Forelimb muscle (tissue), 1 donor: Measurements from ENCODE around the gene ST14. TPM values are rescaled to one million over a fixed set of nuclear protein-coding genes. Genes with fewer than 3 reads are reported as not detected.

Source experiments
- DNase-seq: peaks from one replicate; pipeline ENCODE4 v3.0.0-alpha.2; 2013; ENCODE audit warnings: low read depth
- polyA plus RNA-seq: library from polyadenylated mRNA; unstranded; fragments of 120-200 nt; gene quantifications from one replicate; pipeline ENCODE4 v1.2.1, GENCODE V29; 2013; ENCODE audit not compliant: insufficient read length

Gene ST14
- polyA plus RNA-seq, 1 donor, result 0.40 TPM

DNA sequence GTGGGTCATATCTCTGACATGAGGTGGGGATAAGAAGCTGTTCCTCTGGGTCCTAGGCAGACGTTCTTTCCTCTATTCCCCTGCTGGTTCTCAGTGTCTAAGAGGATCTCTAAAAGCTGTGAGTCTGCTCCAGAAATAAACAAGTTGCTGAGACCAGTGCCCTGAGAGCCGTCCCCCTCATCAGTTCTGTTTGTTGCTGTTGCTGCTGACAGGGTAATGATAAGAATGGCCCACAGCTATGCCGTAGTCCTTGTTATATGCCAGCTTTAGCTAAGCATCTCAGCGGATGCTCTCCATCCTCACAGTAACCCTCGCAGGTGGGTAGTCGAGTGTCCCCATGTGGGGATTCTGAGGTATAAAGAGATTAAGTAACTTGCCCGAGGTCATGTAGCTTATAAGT is 23.5 kb upstream of the ST14 start:
- no peak for DNase-seq

GRCh38 chr11:130137999-130138398 is 21.6 kb upstream of the ST14 start:
- DNase-seq, result no peak

DNA sequence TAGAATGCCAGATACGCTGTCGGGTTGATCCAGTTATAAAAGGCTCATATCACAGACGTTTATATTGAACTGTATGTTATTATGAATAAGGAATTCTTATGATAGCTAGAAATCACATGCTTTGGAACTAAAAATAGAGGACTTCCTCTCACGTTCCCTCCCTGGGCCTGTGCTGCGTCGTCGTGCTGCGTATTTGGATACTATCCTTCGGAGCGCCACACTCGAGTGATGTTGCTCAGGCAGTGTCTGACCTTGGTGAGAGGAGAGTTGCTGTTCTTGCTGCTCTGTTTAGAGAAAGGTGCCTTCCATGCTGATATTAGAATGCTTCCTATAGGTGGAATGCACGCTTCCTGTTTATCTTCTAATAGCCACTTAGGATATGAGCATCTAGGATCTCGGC is 20.2 kb upstream of the ST14 start:
- no peak for DNase-seq

DNA sequence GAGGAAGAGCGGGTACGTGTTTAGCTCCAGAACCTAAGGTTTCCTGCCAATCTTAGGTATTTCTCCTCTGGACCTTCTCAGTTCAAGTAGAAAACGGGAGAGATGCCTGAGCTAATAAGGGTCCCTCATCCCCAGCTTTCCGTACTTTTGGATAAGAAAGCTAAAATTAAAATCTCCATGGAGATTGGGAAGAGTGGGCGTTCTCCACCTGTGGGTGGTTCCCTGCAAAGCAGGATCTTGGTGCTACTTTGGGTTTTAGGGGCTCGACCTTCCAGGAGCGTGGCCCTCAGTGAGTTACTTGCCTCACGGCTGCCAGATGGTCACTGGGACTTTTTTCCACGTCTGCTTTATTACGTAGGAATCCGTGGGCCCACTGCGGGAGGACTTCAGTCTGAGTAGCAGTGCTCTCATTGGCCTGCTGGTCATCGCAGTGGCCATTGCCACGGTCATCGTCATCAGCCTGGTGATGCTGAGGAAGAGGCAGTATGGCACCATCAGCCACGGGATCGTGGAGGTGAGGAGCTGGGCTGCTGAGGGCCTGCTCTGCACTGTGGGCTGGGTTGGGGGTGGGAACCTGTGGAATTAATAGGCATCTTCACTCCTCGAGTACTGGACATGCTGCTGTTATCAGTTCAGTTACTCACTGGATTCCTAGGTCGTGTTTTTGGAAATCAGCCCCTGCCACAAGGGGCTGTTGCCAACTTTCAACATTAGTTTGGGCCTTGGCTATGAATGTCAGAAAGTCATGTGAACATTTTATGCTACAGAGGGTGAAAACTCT is 17.8 kb upstream of the ST14 start:
- DNase-seq, result no peak

GRCh38 chr11:130144141-130144540 is 15.4 kb upstream of the ST14 start:
- no peak for DNase-seq

- DNase-seq, result peak; percentile 26
These were observed 14.7 kb upstream of the ST14 start for GRCh38 chr11:130144861-130145281.

DNA sequence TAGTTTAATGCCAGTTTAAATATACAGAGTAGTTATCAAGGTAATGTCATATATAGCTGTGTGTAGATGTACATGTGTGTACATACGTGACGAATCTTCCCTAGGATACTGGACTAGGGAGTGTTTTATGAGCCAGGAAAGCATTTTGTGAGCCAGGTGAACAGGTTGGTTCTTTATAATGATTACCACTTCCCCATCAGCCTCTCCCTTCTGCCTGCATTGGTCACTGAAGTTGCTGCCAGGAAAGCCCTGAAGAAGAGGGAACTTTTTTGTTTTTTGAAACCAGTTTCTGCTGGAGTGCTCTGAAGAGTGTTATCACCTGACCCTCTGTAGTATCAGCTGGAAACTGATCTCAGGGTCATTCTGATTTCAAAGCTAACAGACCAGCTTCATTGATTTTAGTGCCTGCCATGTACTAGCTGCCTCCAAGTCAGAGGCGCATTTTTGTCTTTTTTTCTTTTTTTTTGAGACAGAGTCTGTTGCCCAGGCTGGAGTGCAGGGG is 14.2 kb upstream of the ST14 start:
- DNase-seq, result no peak

- no peak for DNase-seq
These were observed 13.4 kb upstream of the ST14 start for GRCh38 chr11:130145975-130146776.

DNA sequence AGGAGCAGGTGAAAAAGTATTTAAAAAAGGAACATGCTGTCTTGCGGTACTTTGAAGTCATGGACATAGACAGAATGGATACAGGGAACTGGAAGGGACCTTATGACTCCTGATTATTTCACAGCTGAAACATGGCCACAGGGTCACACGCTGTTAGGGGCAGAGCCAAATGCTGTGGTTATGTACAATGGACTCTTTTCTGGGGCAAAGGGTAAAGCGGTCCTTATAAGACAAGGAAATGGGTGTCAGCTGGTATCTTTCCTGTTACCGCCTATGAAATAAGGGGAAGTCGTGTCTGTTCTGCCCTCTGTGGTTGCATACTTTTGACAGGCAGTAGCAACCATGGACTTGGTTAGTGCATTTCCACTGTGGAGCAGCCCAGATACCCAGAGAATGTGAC is 12.8 kb upstream of the ST14 start:
- peak; percentile 29 for DNase-seq

DNA sequence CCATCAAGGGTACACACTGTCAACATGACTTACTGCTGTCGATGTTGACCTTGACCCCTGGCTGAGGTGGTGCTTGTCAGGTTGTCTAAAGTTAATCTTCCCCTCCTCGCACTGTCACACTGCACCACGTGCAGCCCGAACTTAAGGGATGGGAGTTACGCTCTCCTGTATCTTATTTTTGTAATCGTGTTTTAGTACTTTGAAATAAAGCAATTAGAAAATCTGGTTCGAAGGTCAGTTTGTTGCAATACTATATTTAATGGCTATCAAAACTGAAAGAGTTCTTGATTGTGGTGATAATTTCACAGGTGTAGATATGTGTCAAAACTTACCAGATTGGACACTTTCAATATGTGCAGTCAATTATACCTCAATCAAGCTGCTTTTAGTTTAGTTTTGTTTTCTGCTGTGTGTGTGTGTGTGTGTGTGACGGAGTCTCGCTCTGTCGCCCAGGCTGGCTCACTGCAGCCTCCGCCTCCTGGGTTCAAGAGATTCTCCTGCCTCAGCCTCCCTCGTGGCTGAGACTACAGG is 10.7 kb upstream of the ST14 start:
- no peak for DNase-seq

GRCh38 chr11:130150790-130151189 is 8.8 kb upstream of the ST14 start:
- DNase-seq, result no peak

- DNase-seq, result no peak
These were observed 8.4 kb upstream of the ST14 start for GRCh38 chr11:130151196-130151595.

DNA sequence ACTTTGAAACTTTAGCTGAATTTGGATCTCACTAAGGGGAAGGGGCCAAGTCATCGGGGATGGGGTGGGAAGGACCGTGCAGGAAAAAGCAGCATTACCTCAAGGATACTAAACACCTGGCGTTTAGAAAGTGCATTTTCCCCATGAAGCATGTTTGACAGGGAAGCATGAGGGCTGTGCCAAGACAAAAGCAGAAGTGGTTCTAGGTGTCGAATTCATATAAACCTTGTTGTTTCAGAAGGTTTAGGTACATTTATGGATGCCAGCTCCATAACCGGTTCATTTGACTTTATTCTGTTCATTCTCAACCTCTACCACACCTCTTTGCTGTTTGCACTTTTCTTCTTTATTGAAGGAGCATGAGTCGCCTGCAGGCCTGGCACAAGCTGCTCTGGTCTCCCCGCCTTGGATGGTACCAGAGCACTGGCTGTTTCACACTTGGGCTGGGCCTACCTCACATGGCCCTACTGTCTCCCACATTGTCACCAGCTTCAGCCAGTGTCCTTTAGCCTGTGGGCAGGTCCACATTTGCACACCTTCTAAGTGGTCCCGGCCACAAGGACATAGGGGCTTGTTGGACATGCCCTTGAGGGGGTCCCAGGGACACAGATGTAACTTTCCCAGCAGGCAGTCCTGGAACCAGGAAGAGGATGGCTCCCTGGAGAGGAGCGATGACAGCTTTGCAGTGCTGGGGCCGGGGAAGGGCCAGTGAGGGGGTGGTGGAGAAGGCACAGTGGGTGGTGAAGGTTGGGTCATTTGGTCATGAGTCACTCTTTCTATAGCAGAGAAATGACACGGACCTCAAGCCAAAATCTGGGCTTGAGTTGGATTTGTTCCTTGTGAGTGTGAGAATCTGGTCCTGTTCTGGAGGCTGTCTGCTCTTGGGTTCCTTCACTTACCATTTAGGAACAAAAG is 3.2 kb upstream of the ST14 start:
- DNase-seq, result no peak

GRCh38 chr11:130157101-130157500 is 2.5 kb upstream of the ST14 start:
- DNase-seq, result no peak

DNA sequence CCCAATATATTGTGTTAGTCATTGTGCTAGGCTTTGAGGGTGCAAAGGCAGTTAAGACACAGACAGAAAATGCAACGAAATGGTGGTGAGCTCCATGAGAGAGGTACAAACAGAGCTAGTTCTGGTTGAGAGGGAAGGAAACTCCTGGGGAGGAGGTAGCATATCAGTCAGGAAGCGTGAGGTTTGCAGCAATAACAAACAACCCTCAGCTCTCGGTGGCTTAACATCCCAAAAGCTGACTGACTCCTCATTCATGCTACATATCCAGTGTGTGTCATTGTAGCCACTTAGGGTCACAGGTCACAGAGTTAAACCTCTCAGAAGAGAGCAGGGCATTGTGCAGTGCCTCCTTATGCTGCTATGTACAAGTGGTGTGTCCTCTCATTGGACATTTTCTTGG is 1.7 kb upstream of the ST14 start:
- DNase-seq, result no peak

GRCh38 chr11:130159139-130159538 is 443 bp upstream of the ST14 start:
- no peak for DNase-seq

DNA sequence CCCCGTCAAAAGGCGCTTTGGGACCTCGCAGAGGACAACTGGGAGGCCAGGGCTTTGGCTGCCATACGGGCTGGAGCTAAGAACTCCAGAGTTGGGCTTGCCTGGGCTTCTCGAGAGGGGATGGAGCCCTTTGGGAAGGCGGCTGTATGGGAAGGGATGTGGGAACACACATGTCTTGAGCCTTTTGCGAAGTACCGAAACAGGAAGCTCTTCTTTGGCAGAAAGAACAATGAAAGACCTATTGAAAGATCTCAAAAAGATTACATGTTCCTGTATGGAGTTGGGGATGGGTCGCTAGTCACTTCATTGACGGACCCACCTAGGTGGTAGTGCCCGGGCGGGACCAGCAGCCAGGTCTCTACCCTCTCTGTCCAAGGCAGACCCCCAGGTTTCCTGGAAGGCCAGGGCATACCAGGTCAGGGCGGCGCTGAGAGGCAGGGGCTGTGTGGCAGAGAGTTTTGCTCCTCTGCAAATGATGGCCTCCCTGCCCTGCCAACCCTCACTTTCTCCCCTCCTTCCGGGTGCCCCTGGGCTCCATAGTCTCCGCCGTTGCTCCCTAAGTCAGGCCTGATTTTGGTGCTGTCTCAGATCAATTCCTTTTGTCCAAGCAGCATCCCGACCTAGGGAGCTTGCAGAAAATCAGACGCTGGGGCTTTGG is 1.0 kb downstream of the ST14 start:
- no peak for DNase-seq

GRCh38 chr11:130161441-130162145 is 2.0 kb downstream of the ST14 start:
- no peak for DNase-seq

- no peak for DNase-seq
These were observed 3.2 kb downstream of the ST14 start for GRCh38 chr11:130162733-130163132.
